HFF-Myc (cell line): Measurements from ENCODE around the gene BLCAP.

Source experiments
- DNase-seq: peaks from one replicate; pipeline ENCODE4 v3.0.0-alpha.2; 2011; ENCODE audit warnings: low read depth; ENCODE audit errors: extremely low read depth
- H3K4me3 ChIP-seq: replicated peaks from 2 replicates; pipeline ENCODE4 v1.5.1; 2011; ENCODE audit warnings: low read depth, mild to moderate bottlenecking, control low read depth, low read length
- TF ChIP-seq, protein P1 (sequence below): IDR thresholded peaks from 2 replicates; pipeline ENCODE4 v1.5.1; 2012; ENCODE audit warnings: mild to moderate bottlenecking, low read depth, low read length, control low read depth; ENCODE audit errors: missing control alignments

BLCAP gene

DNA sequence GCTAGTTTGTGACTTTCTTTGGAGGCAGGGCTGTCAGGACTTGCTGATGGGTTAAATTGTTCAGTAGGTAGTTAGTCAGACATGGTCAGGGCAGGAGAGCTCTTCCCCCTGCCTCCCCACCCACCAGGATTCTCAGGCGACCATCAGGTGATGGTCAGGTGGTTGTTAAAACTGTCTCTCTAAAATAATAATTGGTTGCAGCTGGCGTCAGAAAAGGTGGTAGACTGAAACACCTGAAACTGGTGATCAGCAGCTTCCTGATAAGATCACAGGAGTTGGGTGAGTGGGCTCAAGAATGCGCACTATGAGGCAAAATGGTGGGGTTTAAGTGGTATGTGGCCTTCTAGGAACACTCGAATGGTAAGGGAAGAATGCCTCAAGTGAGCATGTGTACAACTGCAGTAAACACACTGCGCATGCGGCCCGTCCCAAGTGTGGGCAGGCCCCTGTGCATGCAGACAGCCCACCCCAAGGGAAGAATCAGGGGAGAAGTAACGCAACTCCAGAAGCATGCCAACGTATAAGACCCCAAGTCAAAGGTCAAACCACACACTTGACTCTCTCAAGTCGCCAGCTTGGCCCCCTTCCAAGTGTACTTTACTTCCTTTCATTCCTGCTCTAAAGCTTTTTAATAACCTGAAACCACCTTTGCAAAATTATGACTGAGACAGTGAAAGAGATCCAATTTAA lies 7.9 kb upstream of the BLCAP start:
- no peak for DNase-seq
- TF ChIP-seq, protein P1, sequence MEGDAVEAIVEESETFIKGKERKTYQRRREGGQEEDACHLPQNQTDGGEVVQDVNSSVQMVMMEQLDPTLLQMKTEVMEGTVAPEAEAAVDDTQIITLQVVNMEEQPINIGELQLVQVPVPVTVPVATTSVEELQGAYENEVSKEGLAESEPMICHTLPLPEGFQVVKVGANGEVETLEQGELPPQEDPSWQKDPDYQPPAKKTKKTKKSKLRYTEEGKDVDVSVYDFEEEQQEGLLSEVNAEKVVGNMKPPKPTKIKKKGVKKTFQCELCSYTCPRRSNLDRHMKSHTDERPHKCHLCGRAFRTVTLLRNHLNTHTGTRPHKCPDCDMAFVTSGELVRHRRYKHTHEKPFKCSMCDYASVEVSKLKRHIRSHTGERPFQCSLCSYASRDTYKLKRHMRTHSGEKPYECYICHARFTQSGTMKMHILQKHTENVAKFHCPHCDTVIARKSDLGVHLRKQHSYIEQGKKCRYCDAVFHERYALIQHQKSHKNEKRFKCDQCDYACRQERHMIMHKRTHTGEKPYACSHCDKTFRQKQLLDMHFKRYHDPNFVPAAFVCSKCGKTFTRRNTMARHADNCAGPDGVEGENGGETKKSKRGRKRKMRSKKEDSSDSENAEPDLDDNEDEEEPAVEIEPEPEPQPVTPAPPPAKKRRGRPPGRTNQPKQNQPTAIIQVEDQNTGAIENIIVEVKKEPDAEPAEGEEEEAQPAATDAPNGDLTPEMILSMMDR = no peak
- no peak overlapping the region for H3K4me3 ChIP-seq

DNA sequence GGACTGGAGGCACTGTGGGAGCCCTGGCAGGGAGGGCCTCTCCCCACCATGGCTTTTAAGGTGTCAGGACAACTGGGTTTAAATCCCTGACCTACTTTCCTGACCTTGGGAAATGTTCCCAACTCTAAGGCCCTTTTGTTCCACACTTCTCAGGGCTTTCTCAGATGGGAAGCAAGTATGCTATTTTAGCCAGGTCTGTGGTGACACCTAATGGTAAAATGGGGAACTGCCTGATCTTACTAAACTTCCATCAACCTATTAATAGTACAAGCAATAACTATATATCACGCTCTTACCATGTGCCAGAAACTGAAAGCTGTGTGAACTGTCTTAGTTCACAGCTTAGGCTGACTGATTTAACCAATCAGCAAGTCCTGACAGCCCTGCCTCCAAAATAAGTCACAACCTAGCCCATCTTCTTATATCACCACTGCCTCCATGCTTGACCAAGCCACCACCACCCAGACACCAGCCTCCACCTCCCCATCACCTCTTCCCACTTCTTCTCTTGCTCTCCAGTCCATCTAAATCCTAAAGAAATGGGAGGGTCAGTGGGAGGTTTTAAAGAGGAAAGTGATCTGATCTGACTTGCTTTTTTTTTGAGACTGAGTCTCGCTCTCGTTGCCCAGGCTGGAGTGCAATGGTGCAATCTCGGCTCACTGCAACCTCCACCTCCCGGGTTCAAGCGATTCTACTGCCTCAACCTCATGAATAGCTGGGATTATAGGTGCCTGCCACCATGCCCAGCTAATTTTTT lies 6.9 kb upstream of the BLCAP start:
- no peak overlapping the region for H3K4me3 ChIP-seq
- TF ChIP-seq, protein P1 = peak; percentile 81
- DNase-seq = peak; percentile 81

DNA sequence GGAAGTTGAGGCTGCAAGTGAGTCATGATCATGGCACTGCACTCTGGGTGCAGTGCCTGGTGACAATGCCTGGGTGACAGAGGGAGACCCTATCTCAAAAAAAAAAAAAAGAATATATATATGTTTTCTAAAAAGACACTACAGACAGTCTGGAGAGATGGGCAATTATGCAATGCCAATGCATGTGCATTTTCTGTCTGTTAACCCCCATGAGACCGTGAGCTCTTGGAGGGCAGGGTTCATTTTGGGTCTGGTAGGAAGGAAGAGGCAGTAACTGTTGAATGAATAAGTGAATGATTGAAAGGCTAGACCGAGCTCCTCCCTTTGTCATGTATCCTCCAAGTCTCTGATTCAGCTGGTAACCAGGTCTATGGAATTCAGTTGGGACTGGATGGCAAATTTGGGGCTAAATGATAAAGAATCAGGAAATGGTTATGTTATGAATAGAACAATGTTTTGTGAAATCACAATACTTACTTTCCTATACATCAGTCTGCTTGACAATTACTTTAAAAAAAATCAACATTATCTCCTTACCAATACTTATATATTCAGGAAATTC lies 5.6 kb upstream of the BLCAP start:
- TF ChIP-seq, protein P1 = no peak
- no peak for DNase-seq
- no peak overlapping the region for H3K4me3 ChIP-seq

DNA sequence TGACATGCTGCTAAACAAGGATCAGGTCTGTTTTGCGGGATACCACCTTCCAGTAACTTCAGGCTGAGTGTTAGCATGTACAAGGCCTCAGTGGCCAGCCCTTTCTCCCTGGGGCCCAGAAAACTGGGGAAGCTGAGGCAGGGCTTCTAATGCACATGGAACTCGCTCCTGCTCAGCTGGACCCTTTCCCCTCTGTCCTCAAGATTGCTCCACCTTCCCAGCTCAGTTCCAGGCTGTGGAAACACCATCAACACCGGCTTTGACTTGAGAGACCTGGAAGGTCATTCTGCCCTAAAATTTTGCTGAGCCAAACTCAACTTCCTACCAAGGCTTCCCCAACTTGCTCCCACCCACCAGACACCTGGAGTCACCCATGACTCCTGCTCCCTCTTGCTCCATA lies 4.2 kb upstream of the BLCAP start:
- no peak overlapping the region for H3K4me3 ChIP-seq
- DNase-seq = no peak
- TF ChIP-seq, protein P1 = no peak

DNA sequence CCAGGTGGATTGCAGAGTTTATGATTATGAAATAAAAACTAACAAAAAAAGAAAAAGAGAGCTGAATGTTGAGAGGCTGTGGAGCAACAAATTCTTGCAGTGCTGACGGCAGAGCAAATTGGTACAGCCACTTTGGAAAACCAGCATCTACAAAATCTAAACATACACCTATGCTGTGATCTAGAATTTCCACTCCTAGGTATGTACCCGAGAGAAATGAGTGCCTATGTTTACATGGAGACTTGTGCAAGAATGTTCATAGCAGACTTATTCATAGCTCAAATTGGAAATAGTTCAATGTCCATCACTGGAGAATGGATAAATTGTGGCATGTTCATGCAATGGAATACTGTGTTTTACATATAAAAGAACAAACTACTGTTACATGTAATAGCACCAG lies 3.0 kb upstream of the BLCAP start:
- no peak for DNase-seq
- H3K4me3 ChIP-seq = no peak overlapping the region
- TF ChIP-seq, protein P1 = no peak

DNA sequence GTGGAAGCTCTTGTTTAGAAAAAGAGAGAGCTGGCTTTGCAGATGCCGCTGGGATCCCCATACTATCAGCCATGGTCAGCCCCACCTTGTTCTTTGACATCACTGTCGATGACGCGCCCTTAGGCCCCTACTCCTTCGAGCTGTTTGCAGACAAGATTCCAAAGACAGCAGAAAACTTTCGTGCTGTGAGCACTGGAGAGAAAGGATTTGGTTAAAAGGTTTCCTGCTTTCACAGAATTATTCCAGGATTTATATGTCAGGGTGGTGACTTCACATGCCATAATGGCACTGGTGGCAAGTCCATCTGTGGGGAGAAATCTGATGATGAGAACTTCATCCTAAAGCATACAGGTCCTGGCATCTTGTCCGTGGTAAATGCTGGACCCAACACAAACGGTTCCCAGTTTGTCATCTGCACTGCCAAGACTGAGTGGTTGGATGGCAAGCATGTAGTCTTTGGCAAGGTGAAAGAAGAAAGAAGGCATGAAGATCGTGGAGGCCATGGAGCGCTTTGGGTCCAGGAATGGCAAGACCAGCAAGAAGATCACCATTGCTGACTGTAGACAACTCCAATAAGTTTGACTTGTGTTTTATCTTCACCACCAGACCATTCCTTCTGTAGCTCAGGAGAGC lies 2.4 kb upstream of the BLCAP start:
- TF ChIP-seq, protein P1 = no peak
- H3K4me3 ChIP-seq = no peak overlapping the region
- no peak for DNase-seq
